ENCODE measurements around the gene TGM2.

Gene TGM2

DNA sequence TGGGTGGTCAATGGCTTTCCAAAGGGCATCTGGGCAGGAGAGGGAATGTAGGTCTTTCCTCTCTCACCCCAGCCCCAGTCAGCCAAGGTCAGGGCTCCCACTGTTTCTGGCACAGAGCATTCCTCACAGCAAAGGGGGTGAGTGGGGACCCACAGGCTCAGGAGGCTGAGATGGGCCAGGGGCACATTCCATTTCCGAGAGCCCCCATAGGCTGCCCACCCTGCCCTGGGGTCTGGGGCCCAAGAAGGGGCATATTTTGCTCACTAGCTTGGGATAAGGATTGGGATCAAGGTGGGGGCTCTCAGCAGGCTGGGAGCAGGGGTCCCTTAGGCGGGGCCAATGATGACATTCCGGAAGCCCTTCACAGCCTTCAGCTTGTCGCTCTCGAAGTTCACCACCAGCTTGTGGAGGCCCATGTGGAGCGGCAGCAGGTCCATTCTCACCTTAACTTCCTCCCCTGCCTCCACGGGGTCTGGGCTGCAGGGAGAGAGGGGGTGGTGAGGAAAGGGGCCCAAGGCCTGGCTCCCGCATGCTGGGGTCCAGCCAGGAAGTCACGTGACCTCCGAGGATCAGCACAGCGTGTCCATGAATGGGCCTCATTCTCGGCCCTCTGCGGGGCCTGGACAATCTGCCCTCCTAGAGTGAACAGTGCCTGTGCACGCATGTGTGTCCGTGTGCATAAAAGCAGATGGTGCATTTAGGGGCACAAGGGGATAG, 35.0 kb downstream of the TGM2 start:
- TF ChIP-seq, protein P1, sequence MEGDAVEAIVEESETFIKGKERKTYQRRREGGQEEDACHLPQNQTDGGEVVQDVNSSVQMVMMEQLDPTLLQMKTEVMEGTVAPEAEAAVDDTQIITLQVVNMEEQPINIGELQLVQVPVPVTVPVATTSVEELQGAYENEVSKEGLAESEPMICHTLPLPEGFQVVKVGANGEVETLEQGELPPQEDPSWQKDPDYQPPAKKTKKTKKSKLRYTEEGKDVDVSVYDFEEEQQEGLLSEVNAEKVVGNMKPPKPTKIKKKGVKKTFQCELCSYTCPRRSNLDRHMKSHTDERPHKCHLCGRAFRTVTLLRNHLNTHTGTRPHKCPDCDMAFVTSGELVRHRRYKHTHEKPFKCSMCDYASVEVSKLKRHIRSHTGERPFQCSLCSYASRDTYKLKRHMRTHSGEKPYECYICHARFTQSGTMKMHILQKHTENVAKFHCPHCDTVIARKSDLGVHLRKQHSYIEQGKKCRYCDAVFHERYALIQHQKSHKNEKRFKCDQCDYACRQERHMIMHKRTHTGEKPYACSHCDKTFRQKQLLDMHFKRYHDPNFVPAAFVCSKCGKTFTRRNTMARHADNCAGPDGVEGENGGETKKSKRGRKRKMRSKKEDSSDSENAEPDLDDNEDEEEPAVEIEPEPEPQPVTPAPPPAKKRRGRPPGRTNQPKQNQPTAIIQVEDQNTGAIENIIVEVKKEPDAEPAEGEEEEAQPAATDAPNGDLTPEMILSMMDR (IDR thresholded peaks at IDR 0.05; ENCODE audit: borderline replicate concordance, insufficient read depth, low read depth, low read length): no peak
- no peak overlapping the region for H3K4me3 ChIP-seq (ENCODE audit: low read depth, low read length)

DNA sequence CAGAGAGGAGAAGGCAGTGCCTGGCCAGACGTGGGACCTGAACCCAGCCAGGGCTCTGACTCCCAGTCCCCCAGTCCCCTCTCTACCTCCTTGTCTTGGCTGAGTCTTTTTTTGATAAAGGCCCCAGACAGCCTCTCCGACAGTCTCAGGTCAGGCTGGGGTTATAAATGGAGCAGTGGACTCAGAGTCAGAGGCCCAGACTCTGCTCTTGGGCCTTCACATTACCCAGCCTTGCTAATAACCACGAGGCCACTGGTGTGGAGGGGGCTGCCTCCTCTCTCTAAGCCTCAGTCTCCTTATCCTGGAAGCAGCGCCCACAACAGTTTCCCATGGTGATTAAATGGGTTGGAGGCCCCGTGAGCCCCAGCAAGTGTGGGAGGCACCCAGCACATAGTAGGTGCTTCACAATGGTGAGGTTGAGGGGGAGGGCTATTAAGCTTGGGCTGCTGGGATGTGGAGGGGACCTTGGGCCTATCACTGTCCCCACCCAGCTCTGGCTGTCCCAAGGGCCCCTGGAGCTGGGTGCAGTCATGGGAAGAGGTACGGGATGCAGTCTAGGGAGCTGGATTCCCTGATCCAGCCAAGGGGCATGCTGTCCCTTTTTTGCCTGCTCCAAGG, 35.7 kb downstream of the TGM2 start:
- TF ChIP-seq, protein P1 (IDR thresholded peaks at IDR 0.05; ENCODE audit: borderline replicate concordance, insufficient read depth, low read depth, low read length): no peak
- H3K4me3 ChIP-seq (ENCODE audit: low read depth, low read length): no peak overlapping the region

DNA sequence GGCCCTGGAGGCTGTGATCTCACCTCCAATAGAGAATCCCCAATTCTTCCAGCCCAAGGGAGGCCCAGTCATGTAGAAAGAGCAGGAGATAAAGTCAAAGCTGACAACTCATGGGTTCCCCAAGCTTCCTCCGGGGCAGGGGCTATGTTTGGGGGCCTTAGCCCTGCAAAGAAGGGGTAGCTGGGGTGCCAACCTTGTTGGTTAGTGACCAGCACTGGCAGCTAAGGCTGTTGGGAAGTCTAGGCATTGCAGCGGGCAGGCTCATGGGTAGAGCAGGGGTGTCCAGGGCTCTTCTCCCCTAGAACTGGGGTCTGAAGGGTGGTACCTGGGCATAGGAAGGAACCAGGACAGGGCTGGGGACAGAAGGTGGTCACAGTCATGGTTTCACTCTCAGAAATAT, 36.4 kb downstream of the TGM2 start:
- TF ChIP-seq, protein P1 (IDR thresholded peaks at IDR 0.05; ENCODE audit: borderline replicate concordance, insufficient read depth, low read depth, low read length): no peak
- no peak overlapping the region for H3K4me3 ChIP-seq (ENCODE audit: low read depth, low read length)

DNA sequence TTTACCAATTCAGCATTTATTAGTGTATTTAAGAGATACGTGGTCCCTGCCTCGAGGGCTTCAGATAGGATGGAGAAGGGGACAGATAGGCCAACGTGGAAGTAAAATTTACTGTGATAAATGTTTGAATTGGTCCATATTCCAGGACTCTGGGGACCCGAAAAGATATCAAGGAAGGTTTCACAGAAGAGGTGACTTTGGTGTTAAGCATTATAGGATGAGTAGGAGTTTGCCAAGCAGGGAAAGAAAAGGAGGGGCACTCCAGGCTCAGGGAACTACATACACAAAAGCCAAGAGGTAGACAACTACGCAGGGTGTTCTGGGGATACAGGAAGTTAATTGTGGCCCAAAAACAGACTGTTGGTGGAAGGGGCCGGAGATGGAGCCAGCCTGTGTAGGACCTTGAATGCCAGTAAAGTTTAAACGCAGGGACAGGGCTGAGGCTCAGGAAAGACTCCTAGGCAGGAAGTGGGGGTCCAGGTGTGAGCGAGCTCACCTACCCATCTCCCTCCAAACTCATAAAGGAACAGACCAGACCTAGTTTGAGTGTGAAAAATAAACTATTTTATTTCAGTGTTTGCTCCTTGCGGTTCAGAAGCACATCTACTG, 37.0 kb downstream of the TGM2 start:
- TF ChIP-seq, protein P1 (IDR thresholded peaks at IDR 0.05; ENCODE audit: borderline replicate concordance, insufficient read depth, low read depth, low read length): no peak
- no peak overlapping the region for H3K4me3 ChIP-seq (ENCODE audit: low read depth, low read length)

DNA sequence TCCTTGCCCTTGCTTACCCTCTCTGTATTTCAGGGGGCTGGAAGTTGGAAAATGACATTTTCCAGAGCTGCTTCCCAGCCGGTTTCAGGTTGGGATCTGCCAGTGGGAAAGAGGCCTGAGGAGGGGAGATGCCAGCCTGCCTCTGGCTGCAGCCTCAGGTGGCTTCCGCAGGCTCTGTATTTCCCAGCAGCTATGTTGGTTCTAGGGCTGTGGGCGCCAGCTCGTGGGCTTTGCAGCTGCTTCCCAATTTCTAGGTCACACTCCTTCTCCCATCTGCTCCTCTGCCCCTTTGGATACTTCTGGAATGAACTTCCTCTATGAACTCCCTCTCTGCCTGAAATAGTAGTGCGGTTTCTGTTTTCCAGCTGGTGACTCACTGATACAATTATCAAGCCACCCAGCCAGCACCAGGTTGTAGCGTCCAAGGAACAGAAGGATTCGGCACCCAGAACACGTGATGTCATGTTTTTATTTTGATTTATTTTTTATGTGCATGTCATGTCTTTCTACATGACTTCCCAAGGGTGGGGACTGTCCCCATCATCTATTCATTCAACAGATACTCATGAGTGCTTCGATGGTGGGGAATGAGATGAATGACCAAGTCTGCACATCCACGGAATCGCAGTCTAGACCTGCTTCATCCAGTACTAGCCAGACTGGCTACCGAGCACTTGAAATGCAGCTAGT, 38.0 kb downstream of the TGM2 start:
- TF ChIP-seq, protein P1 (IDR thresholded peaks at IDR 0.05; ENCODE audit: borderline replicate concordance, insufficient read depth, low read depth, low read length): no peak
- H3K4me3 ChIP-seq (ENCODE audit: low read depth, low read length): no peak overlapping the region

DNA sequence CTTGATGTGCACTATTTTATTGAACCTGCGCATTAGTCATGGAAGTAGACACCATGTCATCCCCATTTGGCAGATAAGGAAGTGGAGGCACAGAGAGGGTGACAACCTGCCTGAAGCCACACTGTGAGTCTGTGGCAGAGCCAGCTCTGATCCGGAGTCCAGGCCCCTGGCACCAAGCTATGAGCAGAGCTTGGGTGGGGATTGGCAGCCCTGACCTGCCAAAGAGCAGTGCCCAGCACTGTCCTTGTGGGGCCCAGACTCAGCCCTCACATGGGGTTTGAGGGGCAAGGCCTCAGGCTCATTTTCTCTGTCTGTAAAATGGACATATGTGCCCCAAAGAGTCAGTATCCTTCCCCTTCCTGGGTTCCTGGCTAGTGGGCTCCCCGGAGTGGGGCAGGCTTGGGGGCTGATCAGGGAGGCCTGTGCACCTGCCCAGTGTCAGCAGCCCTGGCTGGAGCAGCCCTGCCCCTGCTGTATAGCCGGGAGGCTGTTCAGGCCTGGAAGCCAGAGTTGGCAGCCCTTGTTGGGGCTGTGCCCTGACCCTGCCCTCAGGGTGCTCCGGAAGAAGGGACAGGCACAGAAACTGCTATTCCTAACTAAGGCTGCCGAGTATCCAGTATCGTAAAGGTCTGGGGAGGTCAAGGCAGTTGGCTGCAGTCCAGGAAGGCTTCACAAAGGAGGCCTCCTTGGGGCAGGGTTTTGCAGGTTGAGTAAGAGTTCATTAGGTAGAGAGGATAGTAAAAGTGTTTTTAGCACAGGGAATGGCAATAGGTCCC, 38.7 kb downstream of the TGM2 start:
- TF ChIP-seq, protein P1 (IDR thresholded peaks at IDR 0.05; ENCODE audit: borderline replicate concordance, insufficient read depth, low read depth, low read length): no peak
- H3K4me3 ChIP-seq (ENCODE audit: low read depth, low read length): no peak overlapping the region

Measured in GM12875 (cell line).